MM.1S (cell line): ENCODE results near the gene GPC3.

Experiments
- EZH2phosphoT487 ChIP-seq: fragments of 300-600 bp; sonication (generic); IDR thresholded peaks from 2 replicates; pipeline ENCODE4 v1.6.1; 2018; ENCODE audit warnings: antibody characterized with exemption, low read length
- TF ChIP-seq, protein P1 (sequence below): fragments of 300-600 bp; sonication (generic); IDR thresholded peaks from 2 replicates; pipeline ENCODE4 v1.5.1; 2016; ENCODE audit warnings: antibody characterized with exemption, low read length, mixed read lengths

GRCh38 chrX:133561251-133561650 is 424.1 kb downstream of the GPC3 start:
- TF ChIP-seq, protein P1, sequence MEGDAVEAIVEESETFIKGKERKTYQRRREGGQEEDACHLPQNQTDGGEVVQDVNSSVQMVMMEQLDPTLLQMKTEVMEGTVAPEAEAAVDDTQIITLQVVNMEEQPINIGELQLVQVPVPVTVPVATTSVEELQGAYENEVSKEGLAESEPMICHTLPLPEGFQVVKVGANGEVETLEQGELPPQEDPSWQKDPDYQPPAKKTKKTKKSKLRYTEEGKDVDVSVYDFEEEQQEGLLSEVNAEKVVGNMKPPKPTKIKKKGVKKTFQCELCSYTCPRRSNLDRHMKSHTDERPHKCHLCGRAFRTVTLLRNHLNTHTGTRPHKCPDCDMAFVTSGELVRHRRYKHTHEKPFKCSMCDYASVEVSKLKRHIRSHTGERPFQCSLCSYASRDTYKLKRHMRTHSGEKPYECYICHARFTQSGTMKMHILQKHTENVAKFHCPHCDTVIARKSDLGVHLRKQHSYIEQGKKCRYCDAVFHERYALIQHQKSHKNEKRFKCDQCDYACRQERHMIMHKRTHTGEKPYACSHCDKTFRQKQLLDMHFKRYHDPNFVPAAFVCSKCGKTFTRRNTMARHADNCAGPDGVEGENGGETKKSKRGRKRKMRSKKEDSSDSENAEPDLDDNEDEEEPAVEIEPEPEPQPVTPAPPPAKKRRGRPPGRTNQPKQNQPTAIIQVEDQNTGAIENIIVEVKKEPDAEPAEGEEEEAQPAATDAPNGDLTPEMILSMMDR, result no peak
- no peak for TF ChIP-seq EZH2phosphoT487
